WI38 (cell line): Measurements from ENCODE around the gene DEAF1.

Experiments used
- H3K4me3 ChIP-seq: 2 replicates; pipeline ENCODE4 v1.5.1; 2011; ENCODE audit warnings: low read depth, mild to moderate bottlenecking, control low read depth, low read length
- CTCF ChIP-seq: IDR thresholded peaks from 2 replicates; pipeline ENCODE4 v1.5.1; 2012; ENCODE audit warnings: low read depth, mild to moderate bottlenecking, control low read depth, low read length

Gene DEAF1

GRCh38 chr11:720017-720641 lies 25.1 kb upstream of the DEAF1 start:
- no peak overlapping the region for H3K4me3 ChIP-seq
- TF ChIP-seq CTCF: no peak

DNA sequence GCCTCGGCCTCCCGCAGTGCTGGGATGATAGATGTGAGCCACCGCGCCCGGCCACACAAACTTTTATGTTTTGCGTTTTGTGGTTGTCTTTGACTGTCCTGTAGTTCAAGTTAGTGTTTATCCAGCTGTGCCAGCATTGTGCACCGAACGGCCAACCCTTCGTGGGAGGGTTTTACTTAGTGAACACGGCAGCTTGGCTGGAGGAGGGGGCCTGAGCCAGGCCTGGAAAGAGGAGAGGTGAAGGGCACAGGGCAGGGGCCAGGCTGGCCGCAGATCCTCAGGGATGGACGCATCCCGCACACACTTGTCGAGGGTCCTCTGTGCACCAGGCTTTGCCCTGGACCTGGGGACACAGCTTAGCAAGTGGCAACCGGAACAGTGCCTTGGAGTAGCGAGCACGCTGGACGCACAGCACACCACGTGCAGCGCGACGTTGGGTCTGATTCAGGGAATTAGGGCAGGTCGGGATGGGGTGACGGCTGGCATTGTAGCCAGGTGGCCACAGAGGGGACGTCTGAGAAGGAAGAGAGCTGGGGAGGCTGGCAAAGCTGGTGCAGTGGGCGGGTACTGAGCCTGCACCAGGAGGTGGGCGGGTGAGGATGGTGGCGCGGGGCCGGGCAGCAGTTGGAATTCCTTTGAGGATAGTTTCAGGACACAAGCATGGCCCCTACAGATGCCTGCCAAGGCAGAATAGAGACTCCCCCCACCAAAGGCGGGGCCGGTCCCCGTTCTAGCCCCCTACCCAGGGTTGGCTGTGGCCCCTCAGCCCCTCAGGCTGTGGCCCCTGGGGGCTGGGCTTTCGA lies 24.4 kb upstream of the DEAF1 start:
- no peak overlapping the region for H3K4me3 ChIP-seq
- TF ChIP-seq CTCF: no peak

GRCh38 chr11:714436-714835 lies 19.4 kb upstream of the DEAF1 start:
- TF ChIP-seq CTCF: no peak
- H3K4me3 ChIP-seq: no peak overlapping the region

DNA sequence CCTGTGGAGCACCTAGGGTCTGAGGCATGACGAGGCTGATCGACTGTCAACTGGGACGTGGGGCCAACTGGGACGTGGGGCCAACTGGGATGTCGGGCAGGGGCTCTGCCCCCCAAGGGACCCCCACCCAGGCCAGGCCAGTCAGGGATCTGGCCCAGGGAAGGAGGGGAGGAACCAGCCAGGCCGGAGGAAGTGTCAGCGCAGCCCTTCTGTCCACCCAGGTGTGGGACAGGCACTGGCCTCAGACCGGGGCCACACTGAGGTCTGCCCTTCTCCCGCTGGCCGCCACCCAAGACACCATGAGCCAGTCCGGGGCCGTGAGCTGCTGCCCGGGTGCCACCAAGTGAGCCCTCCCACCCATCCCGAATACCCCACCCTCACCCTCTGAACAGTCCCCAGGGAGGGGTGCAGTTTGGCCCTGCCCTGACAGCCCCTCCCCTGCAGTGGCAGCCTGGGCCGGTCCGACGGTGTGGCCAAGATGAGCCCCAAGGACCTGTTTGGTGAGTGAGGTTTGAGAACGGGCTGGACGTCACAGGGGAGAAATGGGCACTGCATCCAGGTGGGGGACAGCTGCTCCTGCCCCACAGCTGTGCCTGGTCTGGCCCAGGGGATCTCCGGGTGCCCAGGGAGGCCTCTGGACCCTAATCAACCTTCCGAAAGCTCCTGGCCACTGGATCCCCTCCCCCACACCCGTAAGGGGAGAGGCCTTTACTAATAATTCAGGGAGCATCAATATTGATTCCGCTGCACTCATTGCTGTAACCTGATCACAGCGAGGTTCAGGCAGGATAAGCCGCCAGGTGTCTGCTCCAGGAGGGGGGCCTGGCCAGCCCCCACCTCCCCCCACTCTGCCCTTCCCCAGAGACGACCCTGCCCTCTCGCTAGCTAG lies 14.3 kb upstream of the DEAF1 start:
- no peak overlapping the region for H3K4me3 ChIP-seq
- TF ChIP-seq CTCF: no peak

DNA sequence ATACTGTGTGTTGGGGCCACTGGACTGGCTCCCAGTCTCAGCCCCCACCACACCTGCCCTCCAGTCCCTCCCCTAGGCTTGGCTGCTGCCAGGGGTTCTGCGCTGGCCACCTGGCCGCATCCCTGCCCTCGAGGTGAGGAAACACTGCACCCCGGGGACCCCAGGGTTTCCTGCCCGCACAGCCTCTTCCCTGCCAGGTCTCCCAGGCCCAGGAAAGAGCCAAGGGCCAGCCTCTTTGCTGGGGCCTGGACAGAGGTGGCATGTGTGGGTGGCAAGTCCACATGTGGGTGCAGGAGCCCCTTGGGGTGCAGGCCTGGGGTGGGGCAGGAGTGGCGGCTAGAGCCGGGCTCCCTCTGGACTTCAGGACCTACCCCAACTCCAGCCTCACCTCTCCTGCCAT lies 13.5 kb upstream of the DEAF1 start:
- no peak overlapping the region for H3K4me3 ChIP-seq
- TF ChIP-seq CTCF: no peak

DNA sequence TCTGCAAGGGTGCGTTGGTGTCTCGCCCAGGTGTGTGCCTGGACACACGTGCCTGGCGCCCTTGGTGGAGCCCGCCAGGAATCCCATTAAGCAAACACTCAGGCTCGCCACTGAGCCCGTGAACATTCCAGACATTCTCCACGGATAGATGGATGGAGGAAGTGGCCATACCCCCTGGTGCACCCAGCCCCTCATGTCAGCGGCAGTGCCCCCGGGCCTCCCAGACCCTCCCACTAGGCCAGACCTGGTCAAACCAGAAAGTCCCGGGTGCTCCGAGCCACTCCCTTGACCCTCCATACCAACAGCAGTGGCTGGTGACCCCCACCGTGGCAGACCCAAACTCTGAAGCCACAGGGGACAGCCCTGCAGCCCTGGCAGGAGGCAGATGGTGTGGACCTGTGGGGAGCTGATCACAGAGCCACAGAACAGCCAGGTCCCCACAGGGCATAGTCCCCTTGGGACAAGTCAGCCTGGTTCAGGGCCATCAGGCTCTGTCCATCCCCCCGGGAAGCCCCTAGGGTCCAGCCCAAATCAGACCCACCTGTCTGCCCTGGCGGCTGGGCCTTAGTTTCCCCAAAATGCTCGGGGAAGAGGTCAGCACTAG lies 12.9 kb upstream of the DEAF1 start:
- H3K4me3 ChIP-seq: no peak overlapping the region
- TF ChIP-seq CTCF: no peak
